SK-N-MC (cell line): ENCODE data around the gene MSTO1.

Experiments used
- EZH2 ChIP-seq: fragments of 200-600 bp; sonication (generic); IDR thresholded peaks from one replicate; pipeline ENCODE4 v1.6.1; 2017; ENCODE audit warnings: antibody characterized with exemption
- POLR2AphosphoS5 ChIP-seq: IDR thresholded peaks from 2 replicates; pipeline ENCODE4 v1.6.1; 2012; ENCODE audit warnings: mild to moderate bottlenecking, low read depth, low read length, borderline replicate concordance

- TF ChIP-seq EZH2 (no peak), POLR2AphosphoS5 (no peak)
Measured at GRCh38 chr1:155569988-155570592, 39.9 kb upstream of the MSTO1 start.
